ENCODE results near the gene CLECL1.

- TF ChIP-seq CTCF (IDR thresholded peaks at IDR 0.05 in 8 of 11, conservative IDR thresholded peaks at IDR 0.05 in 3 of 11) (no peak), POLR2AphosphoS5 (IDR thresholded peaks at IDR 0.05) (no peak)
These were observed 34.2 kb downstream of the CLECL1 start for GRCh38 chr12:9698681-9699080.
